ENCODE results near the gene SETD5.
"Not testable (repeated sequence)": the region's sequence is repeated elsewhere in the genome, so short reads cannot be mapped to it uniquely, and the experiment has no call there.

Gene SETD5

GRCh38 chr3:9455596-9456131, 58.2 kb downstream of the SETD5 start:
- DNase-seq (ENCODE audit: low read depth): no peak

GRCh38 chr3:9467451-9467850, 70.0 kb downstream of the SETD5 start:
- DNase-seq (ENCODE audit: low read depth): no peak

- no peak for DNase-seq (ENCODE audit: low read depth)
These were observed 71.0 kb downstream of the SETD5 start for GRCh38 chr3:9468460-9468859.

GRCh38 chr3:9469986-9470385, 72.6 kb downstream of the SETD5 start:
- no peak for DNase-seq (ENCODE audit: low read depth)

GRCh38 chr3:9473496-9474065, 76.2 kb downstream of the SETD5 start:
- DNase-seq (ENCODE audit: low read depth): no peak

GRCh38 chr3:9474482-9474881, 77.1 kb downstream of the SETD5 start:
- no peak for DNase-seq (ENCODE audit: low read depth)

- no peak for DNase-seq (ENCODE audit: low read depth)
These were observed 79.5 kb downstream of the SETD5 start for GRCh38 chr3:9476935-9477334.

- DNase-seq (ENCODE audit: low read depth): no peak
These were observed 82.8 kb downstream of the SETD5 start for GRCh38 chr3:9480265-9480664.

- no peak for DNase-seq (ENCODE audit: low read depth)
These were observed 87.8 kb downstream of the SETD5 start for GRCh38 chr3:9485248-9485647.

- DNase-seq (ENCODE audit: low read depth): no peak
These were observed 94.1 kb downstream of the SETD5 start for GRCh38 chr3:9491506-9491905.

- DNase-seq (ENCODE audit: low read depth): not testable (repeated sequence)
These were observed 96.6 kb downstream of the SETD5 start for GRCh38 chr3:9494036-9494435.

GRCh38 chr3:9496893-9497292, 99.5 kb downstream of the SETD5 start:
- no peak for DNase-seq (ENCODE audit: low read depth)

- no peak for DNase-seq (ENCODE audit: low read depth)
These were observed 100.6 kb downstream of the SETD5 start for GRCh38 chr3:9497821-9498565.

GRCh38 chr3:9498781-9499180, 101.4 kb downstream of the SETD5 start:
- DNase-seq (ENCODE audit: low read depth): no peak

GRCh38 chr3:9499455-9500107, 102.2 kb downstream of the SETD5 start:
- DNase-seq (ENCODE audit: low read depth): no peak

- DNase-seq (ENCODE audit: low read depth): peak; percentile 30
These were observed 103.0 kb downstream of the SETD5 start for GRCh38 chr3:9500108-9501050.

- DNase-seq (ENCODE audit: low read depth): no peak
These were observed 103.8 kb downstream of the SETD5 start for GRCh38 chr3:9501226-9501625.

GRCh38 chr3:9503283-9503682, 105.9 kb downstream of the SETD5 start:
- DNase-seq (ENCODE audit: low read depth): peak; percentile 35

- DNase-seq (ENCODE audit: low read depth): no peak
These were observed 110.5 kb downstream of the SETD5 start for GRCh38 chr3:9507586-9508578.

GRCh38 chr3:9508781-9509180, 111.4 kb downstream of the SETD5 start:
- no peak for DNase-seq (ENCODE audit: low read depth)

Measured in stimulated activated CD8-positive, alpha-beta memory T cell treated with anti-CD3 and anti-CD28 coated beads, Interleukin-12 subunit alpha, Interleukin-12 subunit beta, amount 100 ng/mL, for 1 hour (primary cell).